OCI-LY7 (cell line): ENCODE measurements around the gene SHROOM3. TPM values are rescaled to one million over a fixed set of nuclear protein-coding genes. Genes with fewer than 3 reads are reported as not detected.

Experiments used
- BruUV-seq: library from RNA; stranded (reverse); fragments of 400-500 nt; replicated peaks from 2 replicates; lab custom pipeline; 2021; lab: Mats Ljungman, UMichigan
- CTCF ChIA-PET: fragments of 300-600 bp; sonication (Branson Sonifier 250); formaldehyde crosslinking; loops from one replicate; lab custom pipeline; 2022; ENCODE audit warnings: antibody characterized with exemption; ENCODE audit not compliant: unreplicated experiment; lab: Charles Lee
- POLR2A ChIA-PET: fragments of 300-600 bp; sonication (Branson Sonifier 250); formaldehyde crosslinking; loops from one replicate; lab custom pipeline; 2022; ENCODE audit warnings: antibody characterized with exemption; lab: Charles Lee
- DNase-seq: peaks from one replicate; pipeline ENCODE4 v3.0.0-alpha.2; 2015; ENCODE audit warnings: low spot score
- H2AFZ ChIP-seq: fragments of 200-600 bp; sonication (generic), shearing (Covaris generic); 2 replicates; pipeline ENCODE4 v1.6.1; 2014; ENCODE audit warnings: mild to moderate bottlenecking, antibody characterized with exemption, low read length, moderate library complexity
- H3K27ac ChIP-seq: fragments of 200-600 bp; sonication (generic); 2 replicates; pipeline ENCODE4 v1.5.1; 2014; ENCODE audit warnings: mixed run types, low read depth, mild to moderate bottlenecking, moderate library complexity, low read length, inconsistent platforms; ENCODE audit not compliant: poor library complexity, severe bottlenecking
- H3K36me3 ChIP-seq: fragments of 200-600 bp; sonication (generic); 2 replicates; pipeline ENCODE4 v1.6.1; 2014; ENCODE audit warnings: mild to moderate bottlenecking, antibody characterized with exemption, low read length, moderate library complexity, mixed read lengths; ENCODE audit not compliant: insufficient read depth
- H3K4me1 ChIP-seq: fragments of 200-600 bp; sonication (generic); 2 replicates; pipeline ENCODE4 v1.5.1; 2014; ENCODE audit warnings: mild to moderate bottlenecking, low read length; ENCODE audit not compliant: insufficient read depth, poor library complexity, severe bottlenecking
- H3K4me2 ChIP-seq: fragments of 200-600 bp; sonication (generic); 2 replicates; pipeline ENCODE4 v1.6.1; 2014; ENCODE audit warnings: mild to moderate bottlenecking, low read length
- H3K4me3 ChIP-seq: fragments of 200-600 bp; sonication (generic); 2 replicates; pipeline ENCODE4 v1.5.1; 2014; ENCODE audit warnings: mild to moderate bottlenecking, low read depth, low read length; ENCODE audit not compliant: poor library complexity, severe bottlenecking
- H3K79me2 ChIP-seq: fragments of 200-600 bp; sonication (generic); 2 replicates; pipeline ENCODE4 v1.6.1; 2016; ENCODE audit warnings: low read depth, mild to moderate bottlenecking, low read length, moderate library complexity, mixed read lengths; ENCODE audit not compliant: insufficient read depth
- H3K9me2 ChIP-seq: fragments of 200-600 bp; sonication (generic); 2 replicates; pipeline ENCODE4 v1.6.1; 2016; ENCODE audit warnings: mild to moderate bottlenecking, low read length, mixed read lengths; ENCODE audit not compliant: insufficient read depth
- H3K9me3 ChIP-seq: fragments of 200-600 bp; sonication (generic); 2 replicates; pipeline ENCODE4 v1.6.1; 2014; ENCODE audit warnings: mild to moderate bottlenecking, mixed run types, low read length, mixed read lengths
- H4K20me1 ChIP-seq: fragments of 200-600 bp; sonication (generic); 2 replicates; pipeline ENCODE4 v1.6.1; 2014; ENCODE audit warnings: mild to moderate bottlenecking, antibody characterized with exemption, low read length, moderate library complexity, mixed read lengths; ENCODE audit not compliant: insufficient read depth
- EZH2phosphoT487 ChIP-seq: fragments of 200-600 bp; sonication (generic); IDR thresholded peaks from 2 replicates; pipeline ENCODE4 v1.6.1; 2018; ENCODE audit warnings: low read depth, borderline replicate concordance, mild to moderate bottlenecking, mixed run types, antibody characterized with exemption, low read length, moderate library complexity, mixed read lengths
- intact Hi-C: fragments of 100-400 bp; cut with micrococcal nuclease; formaldehyde crosslinking; loops from one replicate; pipeline ENCODE4 v1.10.0; 2022; ENCODE audit not compliant: unreplicated experiment
- total RNA-seq, 2 experiments: library from RNA; depleted of rRNA in 1 of 2; stranded (reverse); fragments of >200 nt in 1 of 2; shearing (Covaris generic) in 1 of 2; gene quantifications; 2 replicates each; pipeline ENCODE4 v1.2.3, GENCODE V29; 2014 to 2022
- TF ChIP-seq, protein P1 (sequence below): fragments of 200-600 bp; sonication (generic); conservative IDR thresholded peaks from 2 replicates; pipeline ENCODE4 v1.5.1; 2014; ENCODE audit warnings: mild to moderate bottlenecking, antibody characterized with exemption, low read length, moderate library complexity, mixed read lengths

The SHROOM3 gene
- total RNA-seq, 2 experiments from 2014 or later: not detected

GRCh38 chr4:76674983-76675382 lies 240.0 kb downstream of the SHROOM3 start:
- Histone ChIP-seq H2AFZ (no peak overlapping the region), H3K4me1 (no peaks in the 10 kb centered on the region), H3K36me3 (no peaks in the 10 kb centered on the region), H3K4me3 (no peak overlapping the region), H3K9me2 (no peaks in the 10 kb centered on the region), H4K20me1 (no peaks in the 10 kb centered on the region), H3K79me2 (no peaks in the 10 kb centered on the region), H3K27ac (no peak overlapping the region), H3K9me3 (no peaks in the 10 kb centered on the region), H3K4me2 (no peak overlapping the region)
- ChIA-PET POLR2A (interaction anchor here (0.6 to 0.7 kb wide), 2 partner anchors 130 to 440 kb away, joined by 3 to 4 read pairs; no protein-coding TSS in a partner anchor), CTCF (no interaction called here)
- intact Hi-C loops: no loop called here
- BruUV-seq: no TSS peak
- TF ChIP-seq, protein P1, sequence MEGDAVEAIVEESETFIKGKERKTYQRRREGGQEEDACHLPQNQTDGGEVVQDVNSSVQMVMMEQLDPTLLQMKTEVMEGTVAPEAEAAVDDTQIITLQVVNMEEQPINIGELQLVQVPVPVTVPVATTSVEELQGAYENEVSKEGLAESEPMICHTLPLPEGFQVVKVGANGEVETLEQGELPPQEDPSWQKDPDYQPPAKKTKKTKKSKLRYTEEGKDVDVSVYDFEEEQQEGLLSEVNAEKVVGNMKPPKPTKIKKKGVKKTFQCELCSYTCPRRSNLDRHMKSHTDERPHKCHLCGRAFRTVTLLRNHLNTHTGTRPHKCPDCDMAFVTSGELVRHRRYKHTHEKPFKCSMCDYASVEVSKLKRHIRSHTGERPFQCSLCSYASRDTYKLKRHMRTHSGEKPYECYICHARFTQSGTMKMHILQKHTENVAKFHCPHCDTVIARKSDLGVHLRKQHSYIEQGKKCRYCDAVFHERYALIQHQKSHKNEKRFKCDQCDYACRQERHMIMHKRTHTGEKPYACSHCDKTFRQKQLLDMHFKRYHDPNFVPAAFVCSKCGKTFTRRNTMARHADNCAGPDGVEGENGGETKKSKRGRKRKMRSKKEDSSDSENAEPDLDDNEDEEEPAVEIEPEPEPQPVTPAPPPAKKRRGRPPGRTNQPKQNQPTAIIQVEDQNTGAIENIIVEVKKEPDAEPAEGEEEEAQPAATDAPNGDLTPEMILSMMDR: no peak
- no peak for TF ChIP-seq EZH2phosphoT487
- DNase-seq: no peak

DNA sequence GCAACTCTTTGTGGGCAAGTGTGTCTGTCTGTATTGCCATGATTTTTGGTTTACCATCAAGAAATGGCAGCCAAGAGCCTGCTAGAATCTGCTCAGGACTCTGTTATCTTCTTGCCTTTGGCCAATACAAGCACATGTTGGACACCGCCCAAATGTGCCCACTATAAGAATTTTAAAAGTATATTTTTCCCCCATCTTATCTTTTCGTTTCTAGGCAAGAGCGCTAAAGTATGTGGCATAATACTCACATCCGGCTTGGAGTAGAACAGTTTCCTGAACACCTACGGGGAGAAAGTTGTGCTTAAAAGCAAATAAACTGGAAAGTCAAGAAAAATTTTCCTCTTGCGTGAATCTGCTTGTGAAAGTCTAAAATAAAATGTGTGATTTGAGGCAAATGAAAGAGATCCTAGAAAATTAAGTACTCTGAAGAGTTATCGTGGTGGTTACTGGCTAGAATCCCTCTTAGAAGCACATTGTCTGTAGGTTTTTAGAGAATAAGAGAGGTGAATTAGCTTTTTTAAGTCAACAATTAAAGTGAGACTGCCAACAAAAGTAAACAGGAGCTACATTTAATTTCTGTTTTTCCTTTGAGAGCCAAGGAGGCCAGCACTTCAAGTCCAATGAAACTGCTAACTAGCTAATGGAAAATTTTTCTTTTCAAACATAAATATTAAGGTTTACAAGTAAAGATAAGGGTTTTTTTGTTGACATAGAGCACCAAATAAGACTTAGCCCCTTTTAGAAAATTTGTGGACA lies 242.7 kb downstream of the SHROOM3 start:
- CTCF ChIA-PET: no interaction called here
- H3K4me1 ChIP-seq: no peaks in the 10 kb centered on the region
- POLR2A ChIA-PET: no interaction called here
- no peak overlapping the region for H3K4me3 ChIP-seq
- intact Hi-C loops: no loop called here
- TF ChIP-seq EZH2phosphoT487: no peak
- TF ChIP-seq, protein P1: no peak
- no peaks in the 10 kb centered on the region for H4K20me1 ChIP-seq
- H3K27ac ChIP-seq: no peak overlapping the region
- H3K79me2 ChIP-seq: no peaks in the 10 kb centered on the region
- no peak overlapping the region for H2AFZ ChIP-seq
- no peak for DNase-seq
- no peaks in the 10 kb centered on the region for H3K36me3 ChIP-seq
- H3K9me2 ChIP-seq: no peaks in the 10 kb centered on the region
- H3K9me3 ChIP-seq: no peaks in the 10 kb centered on the region
- H3K4me2 ChIP-seq: no peak overlapping the region
- no TSS peak for BruUV-seq

DNA sequence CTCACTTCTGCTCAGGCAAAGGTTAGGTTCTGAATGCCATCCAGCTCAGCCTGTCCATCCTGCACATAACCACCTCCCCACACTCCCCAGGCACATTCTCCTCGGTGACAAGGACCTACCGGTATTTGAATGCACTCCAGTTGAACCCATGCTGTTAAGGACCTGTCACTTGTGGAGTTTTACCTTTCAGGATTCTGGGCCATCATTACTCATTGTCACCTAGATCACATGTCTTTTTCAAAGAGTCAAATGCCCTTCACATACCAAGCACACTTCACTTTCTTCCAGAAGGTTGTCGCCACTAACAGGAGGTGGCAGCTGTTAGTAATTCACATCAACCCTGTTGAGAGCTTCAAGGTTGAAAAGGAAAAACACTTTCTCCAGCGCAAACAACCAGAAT lies 244.7 kb downstream of the SHROOM3 start:
- Histone ChIP-seq H3K36me3 (no peaks in the 10 kb centered on the region), H2AFZ (no peak overlapping the region), H3K9me2 (no peaks in the 10 kb centered on the region), H3K27ac (no peak overlapping the region), H3K4me1 (no peaks in the 10 kb centered on the region), H3K4me2 (no peak overlapping the region), H3K79me2 (no peaks in the 10 kb centered on the region), H3K9me3 (no peaks in the 10 kb centered on the region), H3K4me3 (no peak overlapping the region), H4K20me1 (no peaks in the 10 kb centered on the region)
- POLR2A ChIA-PET: interaction anchor here (0.7 kb wide), 1 partner anchor 912 kb away, joined by 4 read pairs; no protein-coding TSS in a partner anchor
- intact Hi-C loops: no loop called here
- CTCF ChIA-PET: no interaction called here
- DNase-seq: no peak
- BruUV-seq: no TSS peak
- no peak for TF ChIP-seq EZH2phosphoT487
